Measurements from ENCODE around the gene RSPH6A.

The RSPH6A gene

GRCh38 chr19:45816236-45817009 is 1.3 kb upstream of the RSPH6A start:
- no peak overlapping the region for H3K4me3 ChIP-seq (replicated peaks; ENCODE audit: low read depth, low read length)

GRCh38 chr19:45815481-45816216 is 541 bp upstream of the RSPH6A start:
- DNase-seq (ENCODE audit: low read depth): no peak
- TF ChIP-seq CTCF (IDR thresholded peaks at IDR 0.05; ENCODE audit: low read length, missing control alignments): no peak
- H3K4me3 ChIP-seq (replicated peaks; ENCODE audit: low read depth, low read length): no peak overlapping the region

More at GRCh38 chr19:45816236-45817009, 1.3 kb upstream of the RSPH6A start:
- TF ChIP-seq CTCF (IDR thresholded peaks at IDR 0.05; ENCODE audit: low read length, missing control alignments): no peak
- DNase-seq (ENCODE audit: low read depth): no peak

GRCh38 chr19:45814166-45814780 is 835 bp downstream of the RSPH6A start:
- no peak for TF ChIP-seq CTCF (IDR thresholded peaks at IDR 0.05; ENCODE audit: low read length, missing control alignments)
- no peak for DNase-seq (ENCODE audit: low read depth)
- H3K4me3 ChIP-seq (replicated peaks; ENCODE audit: low read depth, low read length): no peak overlapping the region

- H3K4me3 ChIP-seq (replicated peaks; ENCODE audit: low read depth, low read length): no peak overlapping the region
- no peak for DNase-seq (ENCODE audit: low read depth)
- TF ChIP-seq CTCF (IDR thresholded peaks at IDR 0.05; ENCODE audit: low read length, missing control alignments): no peak
Observed at GRCh38 chr19:45812297-45812696, 2.8 kb downstream of the RSPH6A start.

GRCh38 chr19:45809643-45810159 is 5.4 kb downstream of the RSPH6A start:
- TF ChIP-seq CTCF (IDR thresholded peaks at IDR 0.05; ENCODE audit: low read length, missing control alignments): no peak
- DNase-seq (ENCODE audit: low read depth): peak; percentile 75
- no peak overlapping the region for H3K4me3 ChIP-seq (replicated peaks; ENCODE audit: low read depth, low read length)

GRCh38 chr19:45805719-45806118 is 9.4 kb downstream of the RSPH6A start:
- H3K4me3 ChIP-seq (replicated peaks; ENCODE audit: low read depth, low read length): no peak overlapping the region
- DNase-seq (ENCODE audit: low read depth): no peak
- no peak for TF ChIP-seq CTCF (IDR thresholded peaks at IDR 0.05; ENCODE audit: low read length, missing control alignments)

Measured in fibroblast of pulmonary artery (primary cell).